IPS-15b (cell line): Measurements from ENCODE around the gene TSHZ2.

ENCODE experiments used
- H3K27me3 ChIP-seq: one replicate; pipeline ENCODE4 v1.6.1; 2013; ENCODE audit warnings: low read length; ENCODE audit not compliant: control insufficient read depth, insufficient read depth
- H3K36me3 ChIP-seq: one replicate; pipeline ENCODE4 v1.6.1; 2013; ENCODE audit warnings: low read length; ENCODE audit not compliant: control insufficient read depth, insufficient read depth
- H3K4me1 ChIP-seq: one replicate; pipeline ENCODE4 v1.6.1; 2013; ENCODE audit warnings: mild to moderate bottlenecking, low read length; ENCODE audit not compliant: control insufficient read depth, insufficient read depth
- H3K4me3 ChIP-seq: one replicate; pipeline ENCODE4 v1.5.1; 2013; ENCODE audit warnings: low read depth, low read length
- H3K9ac ChIP-seq: one replicate; pipeline ENCODE4 v1.6.1; 2013; ENCODE audit warnings: low read depth, mild to moderate bottlenecking, low read length
- H3K9me3 ChIP-seq: one replicate; pipeline ENCODE4 v1.6.1; 2013; ENCODE audit warnings: mild to moderate bottlenecking, low read length; ENCODE audit not compliant: control insufficient read depth, insufficient read depth

TSHZ2 gene

DNA sequence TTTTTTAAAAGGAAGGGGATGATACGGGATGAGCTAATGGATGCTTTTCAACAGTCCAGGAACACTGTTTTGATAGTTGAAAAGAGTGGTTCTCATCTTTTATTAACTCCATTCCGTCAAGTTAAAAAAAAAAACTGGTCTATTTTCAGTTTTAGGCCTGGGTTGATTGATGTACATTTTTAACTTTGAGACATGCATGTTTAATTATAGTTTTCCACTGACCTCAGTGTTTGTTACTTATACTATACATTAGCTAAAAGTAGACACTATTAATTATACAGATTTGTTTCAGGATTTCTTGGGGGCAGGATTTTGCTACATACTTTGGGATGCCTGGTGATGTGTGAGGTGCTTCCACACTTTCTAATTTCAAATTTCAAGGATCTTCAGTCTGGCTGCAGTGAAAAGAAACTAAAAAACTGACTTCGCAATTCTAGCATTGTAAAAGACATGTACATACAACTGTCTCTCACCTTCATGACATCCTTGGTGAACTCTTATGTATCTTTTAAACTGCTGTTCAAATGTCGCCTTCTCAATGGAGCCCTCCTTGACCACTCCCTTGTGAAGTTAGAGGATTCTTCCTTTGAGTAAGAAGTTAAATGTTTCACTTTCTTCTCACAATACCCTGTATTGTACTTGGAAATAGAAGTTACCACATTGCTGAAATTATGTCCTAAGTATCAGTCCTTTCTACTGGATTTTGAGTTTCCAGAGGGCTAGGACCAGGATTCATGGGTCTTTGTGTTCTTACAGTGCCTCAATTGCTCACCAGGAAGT is 101.7 kb downstream of the TSHZ2 start:
- Histone ChIP-seq H3K36me3 (no peaks in the 10 kb centered on the region), H3K9me3 (no peaks in the 10 kb centered on the region), H3K4me1 (no peaks in the 10 kb centered on the region), H3K4me3 (no peak overlapping the region), H3K9ac (no peak overlapping the region), H3K27me3 (no peaks in the 10 kb centered on the region)

DNA sequence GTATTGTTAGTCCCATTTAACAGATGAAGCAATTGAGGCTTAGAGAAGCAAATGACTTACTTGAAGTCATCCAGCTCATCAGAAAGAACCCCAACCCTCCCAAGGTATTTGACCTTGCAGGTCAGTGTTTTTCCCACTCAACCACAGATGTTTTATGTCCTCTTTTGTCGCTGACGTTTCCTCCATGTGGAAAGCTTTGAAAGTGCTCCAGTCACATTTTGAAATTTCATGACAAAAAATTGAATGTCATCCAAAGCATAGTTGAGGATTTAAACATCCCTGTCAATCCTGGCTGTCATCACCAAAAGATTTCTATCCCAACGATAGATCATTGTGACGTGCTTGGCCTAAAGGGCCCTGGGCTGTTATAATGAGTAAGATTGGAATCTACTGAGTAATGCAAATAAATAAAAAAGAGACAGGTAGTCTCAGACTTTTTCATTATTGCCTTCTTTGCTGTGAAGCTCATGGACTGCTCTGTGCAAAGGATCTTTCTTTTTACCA is 102.7 kb downstream of the TSHZ2 start:
- Histone ChIP-seq H3K9me3 (no peaks in the 10 kb centered on the region), H3K36me3 (no peaks in the 10 kb centered on the region), H3K9ac (no peak overlapping the region), H3K27me3 (no peaks in the 10 kb centered on the region), H3K4me1 (no peaks in the 10 kb centered on the region), H3K4me3 (no peak overlapping the region)

DNA sequence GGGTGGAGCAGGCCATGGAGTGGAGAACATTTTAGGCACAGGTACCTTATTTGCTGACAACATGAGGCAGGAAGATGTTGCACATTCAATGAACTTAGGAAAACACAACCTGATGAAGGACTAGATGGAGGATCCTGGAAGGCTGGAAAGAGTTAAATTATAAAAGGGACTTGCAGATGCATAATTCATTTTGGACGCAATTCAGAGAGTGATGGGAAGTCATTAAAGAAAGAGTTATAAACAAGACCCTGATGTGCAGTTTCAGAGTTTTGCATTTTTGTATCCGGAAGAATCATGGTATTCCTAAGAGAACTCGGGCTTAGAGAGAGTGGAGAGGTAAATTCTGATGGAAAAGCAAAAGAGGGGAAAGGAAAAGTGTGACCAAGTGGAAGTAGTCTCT is 104.5 kb downstream of the TSHZ2 start:
- no peaks in the 10 kb centered on the region for H3K36me3 ChIP-seq
- no peaks in the 10 kb centered on the region for H3K4me1 ChIP-seq
- H3K27me3 ChIP-seq: no peaks in the 10 kb centered on the region
- H3K9ac ChIP-seq: no peak overlapping the region
- H3K4me3 ChIP-seq: no peak overlapping the region
- no peaks in the 10 kb centered on the region for H3K9me3 ChIP-seq

DNA sequence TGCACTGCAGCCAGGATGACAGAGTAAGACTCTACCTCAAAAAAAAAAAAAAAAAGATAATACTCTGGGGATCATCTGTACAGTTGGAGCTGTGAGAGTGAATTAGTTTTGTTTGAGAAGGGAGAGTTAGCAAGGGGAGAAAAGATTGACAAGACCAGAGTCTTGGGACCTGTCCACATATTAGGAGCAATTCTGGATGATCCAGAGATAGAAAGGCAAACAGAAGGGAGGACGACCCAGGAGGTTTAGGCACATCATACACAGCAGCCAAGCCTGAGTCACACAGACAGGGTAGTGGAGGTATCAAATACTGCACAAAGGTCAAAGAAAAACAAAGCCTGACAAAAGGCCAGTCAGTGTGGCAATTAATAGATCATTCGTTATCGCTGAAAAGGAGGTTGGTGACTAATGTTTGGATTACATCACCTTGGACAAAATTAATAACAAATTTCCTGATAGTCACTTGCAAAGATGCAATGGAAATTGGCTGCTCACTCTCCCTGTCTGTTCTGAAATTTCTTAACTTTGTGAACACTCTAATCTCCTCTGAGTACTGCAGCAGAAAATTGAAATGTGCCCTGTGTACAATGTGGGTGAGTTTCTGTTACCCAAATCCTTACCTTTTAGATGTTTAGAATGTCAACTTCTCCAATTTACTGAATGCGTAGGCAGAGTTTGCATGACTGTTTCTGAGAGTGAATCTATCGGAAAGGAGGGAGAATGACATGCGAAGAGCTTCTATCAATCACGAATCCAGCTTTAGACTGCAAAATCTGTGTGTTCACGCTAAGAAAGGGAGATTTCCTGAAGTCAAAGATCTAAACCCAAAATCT is 105.4 kb downstream of the TSHZ2 start:
- Histone ChIP-seq H3K9ac (no peak overlapping the region), H3K9me3 (no peaks in the 10 kb centered on the region), H3K27me3 (no peaks in the 10 kb centered on the region), H3K4me1 (peaks cover 2% of the 10 kb centered on the region), H3K4me3 (no peak overlapping the region), H3K36me3 (no peaks in the 10 kb centered on the region)

DNA sequence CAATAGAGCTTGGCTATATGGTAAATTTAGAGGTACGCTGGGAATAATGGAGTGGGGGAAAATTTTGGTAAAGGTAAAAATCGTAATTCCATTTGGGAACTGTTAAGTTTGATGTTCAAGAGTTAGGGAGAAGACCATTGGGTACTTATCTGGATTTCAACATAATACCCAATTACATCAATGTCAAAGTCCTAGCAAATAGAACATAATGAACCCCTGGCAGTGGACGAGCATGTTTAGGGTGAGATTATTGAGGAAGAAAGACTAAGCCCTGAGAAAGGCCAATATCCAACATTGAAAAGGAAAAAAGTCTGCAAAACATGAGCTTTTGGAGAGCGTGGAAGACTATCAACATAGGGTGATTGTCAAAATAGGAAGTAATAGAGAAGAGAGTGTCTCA is 106.6 kb downstream of the TSHZ2 start:
- H3K4me1 ChIP-seq: peaks cover 2% of the 10 kb centered on the region
- no peak overlapping the region for H3K4me3 ChIP-seq
- H3K9me3 ChIP-seq: no peaks in the 10 kb centered on the region
- H3K36me3 ChIP-seq: no peaks in the 10 kb centered on the region
- H3K9ac ChIP-seq: no peak overlapping the region
- no peaks in the 10 kb centered on the region for H3K27me3 ChIP-seq

DNA sequence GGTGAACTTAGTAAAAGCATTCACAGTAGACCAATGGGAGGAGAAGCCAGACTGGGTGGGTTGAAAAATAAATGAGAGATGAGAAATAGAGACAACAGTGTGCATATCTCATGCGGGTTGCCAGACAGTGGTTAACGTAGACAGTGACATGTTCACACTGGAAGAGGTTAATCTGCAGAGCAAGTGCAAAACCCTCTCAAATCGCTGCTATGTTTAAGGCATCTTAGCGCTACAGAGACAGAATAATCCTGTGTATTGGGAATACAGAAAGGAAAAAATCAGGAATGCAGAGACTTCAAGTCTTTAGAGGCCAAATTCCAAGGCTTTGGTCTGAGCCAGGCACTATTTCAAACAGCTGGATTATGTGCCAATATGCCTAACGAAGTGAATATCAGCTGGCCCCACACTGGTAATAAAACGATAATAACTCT is 107.1 kb downstream of the TSHZ2 start:
- H3K36me3 ChIP-seq: no peaks in the 10 kb centered on the region
- no peaks in the 10 kb centered on the region for H3K9me3 ChIP-seq
- no peaks in the 10 kb centered on the region for H3K27me3 ChIP-seq
- H3K4me1 ChIP-seq: peaks cover 2% of the 10 kb centered on the region
- H3K4me3 ChIP-seq: no peak overlapping the region
- no peak overlapping the region for H3K9ac ChIP-seq

DNA sequence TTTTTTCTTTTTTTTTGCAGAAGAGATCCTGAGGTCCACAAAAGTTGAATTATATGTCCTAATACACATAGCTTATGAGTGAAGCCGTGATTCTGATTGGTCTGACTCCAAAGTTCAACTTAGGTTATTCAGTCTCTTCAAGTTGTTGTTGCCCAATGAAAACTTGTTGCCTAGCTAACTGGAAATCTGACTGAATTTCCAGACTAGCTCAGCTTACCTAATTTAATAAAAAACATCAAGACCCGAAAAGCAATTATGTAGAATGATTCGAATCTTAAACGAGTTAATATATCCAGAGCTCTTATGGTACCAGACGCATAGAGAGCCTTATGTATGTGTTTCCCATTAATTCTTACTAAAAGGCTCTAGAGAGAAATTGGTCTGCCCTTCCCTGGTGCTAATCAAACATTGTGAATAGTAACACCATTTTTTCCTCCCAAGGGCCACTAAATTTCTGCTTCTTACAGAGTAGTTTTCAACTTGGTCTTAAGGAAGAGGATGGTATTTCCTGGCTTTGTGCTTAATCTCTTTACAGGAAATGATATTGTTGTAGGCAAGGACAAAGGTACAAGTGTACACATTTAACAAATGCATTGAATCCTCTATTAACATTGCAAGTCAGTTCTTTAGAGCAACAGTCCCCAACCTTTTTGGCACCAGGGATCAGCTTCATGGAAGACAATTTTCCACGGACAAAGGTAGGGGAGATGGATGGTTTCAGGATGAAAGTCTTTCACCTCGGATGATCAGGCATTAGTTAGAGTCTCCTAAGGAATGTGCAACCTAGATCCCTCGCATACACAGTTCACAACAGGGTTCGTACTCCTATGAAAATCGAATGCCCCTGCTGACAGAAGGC is 107.9 kb downstream of the TSHZ2 start:
- peaks cover 2% of the 10 kb centered on the region for H3K4me1 ChIP-seq

DNA sequence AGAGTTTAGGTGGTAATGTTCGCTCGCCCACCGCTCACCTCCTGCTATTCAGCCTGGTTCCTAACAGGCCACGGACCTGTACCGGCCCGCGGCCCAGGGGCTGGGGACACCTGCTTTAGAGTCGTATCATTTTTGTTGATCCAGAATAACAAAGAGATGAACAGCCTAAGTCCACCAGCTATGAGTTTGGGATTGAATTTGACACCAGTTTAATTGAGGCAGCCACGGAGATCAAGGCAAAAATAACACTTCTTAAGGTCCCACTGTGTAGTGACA is 108.5 kb downstream of the TSHZ2 start:
- Histone ChIP-seq H3K9me3 (no peaks in the 10 kb centered on the region), H3K9ac (no peak overlapping the region), H3K36me3 (no peaks in the 10 kb centered on the region), H3K27me3 (no peaks in the 10 kb centered on the region), H3K4me3 (no peak overlapping the region), H3K4me1 (peaks cover 2% of the 10 kb centered on the region)

More for the DNA sequence above, 107.9 kb downstream of the TSHZ2 start:
- H3K4me3 ChIP-seq: no peak overlapping the region
- no peaks in the 10 kb centered on the region for H3K9me3 ChIP-seq
- no peaks in the 10 kb centered on the region for H3K27me3 ChIP-seq
- H3K36me3 ChIP-seq: no peaks in the 10 kb centered on the region
- H3K9ac ChIP-seq: no peak overlapping the region

DNA sequence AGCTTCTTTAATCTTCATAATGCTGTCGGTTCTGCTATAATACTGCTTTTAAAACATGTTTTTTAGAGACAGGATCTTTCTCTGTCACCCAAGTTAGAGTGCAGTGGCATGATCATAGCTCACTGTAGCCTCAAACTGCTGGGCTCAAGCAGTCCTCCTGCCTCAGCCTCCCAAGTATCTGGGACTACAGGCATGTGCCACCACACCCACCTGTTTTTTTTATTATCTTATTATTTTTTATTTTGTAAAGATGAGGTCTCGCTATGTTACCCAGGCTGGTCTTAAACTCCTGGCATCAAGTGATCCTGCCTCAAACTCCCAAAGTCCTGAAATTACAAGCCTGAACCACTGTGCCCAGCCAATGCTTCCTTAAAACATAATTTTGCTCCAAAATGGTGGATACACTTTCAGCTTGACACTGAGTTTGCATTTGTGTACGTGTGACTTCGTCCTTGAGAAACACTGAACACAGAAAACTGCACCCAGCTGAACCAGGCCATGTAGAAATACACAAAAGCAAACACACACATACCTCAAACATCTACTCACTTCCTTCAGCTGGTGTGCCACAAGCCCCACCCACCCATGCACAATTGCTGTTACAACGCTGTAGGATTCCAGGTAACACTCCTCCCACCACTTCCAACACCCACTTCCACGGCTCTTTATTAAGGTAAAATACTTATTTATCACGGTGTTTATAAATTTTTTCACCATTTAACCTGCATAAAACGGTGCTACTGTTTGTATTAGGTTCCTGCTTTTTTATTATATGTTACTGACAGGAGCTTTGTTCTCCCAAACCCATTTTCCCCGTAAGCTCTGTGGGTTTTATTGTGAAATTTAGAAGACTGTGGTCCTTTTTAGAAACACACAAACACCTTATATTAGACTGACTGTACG is 109.1 kb downstream of the TSHZ2 start:
- no peaks in the 10 kb centered on the region for H3K36me3 ChIP-seq
- H3K9ac ChIP-seq: no peak overlapping the region
- H3K27me3 ChIP-seq: no peaks in the 10 kb centered on the region
- H3K9me3 ChIP-seq: no peaks in the 10 kb centered on the region
- H3K4me3 ChIP-seq: no peak overlapping the region
- H3K4me1 ChIP-seq: peaks cover 2% of the 10 kb centered on the region

DNA sequence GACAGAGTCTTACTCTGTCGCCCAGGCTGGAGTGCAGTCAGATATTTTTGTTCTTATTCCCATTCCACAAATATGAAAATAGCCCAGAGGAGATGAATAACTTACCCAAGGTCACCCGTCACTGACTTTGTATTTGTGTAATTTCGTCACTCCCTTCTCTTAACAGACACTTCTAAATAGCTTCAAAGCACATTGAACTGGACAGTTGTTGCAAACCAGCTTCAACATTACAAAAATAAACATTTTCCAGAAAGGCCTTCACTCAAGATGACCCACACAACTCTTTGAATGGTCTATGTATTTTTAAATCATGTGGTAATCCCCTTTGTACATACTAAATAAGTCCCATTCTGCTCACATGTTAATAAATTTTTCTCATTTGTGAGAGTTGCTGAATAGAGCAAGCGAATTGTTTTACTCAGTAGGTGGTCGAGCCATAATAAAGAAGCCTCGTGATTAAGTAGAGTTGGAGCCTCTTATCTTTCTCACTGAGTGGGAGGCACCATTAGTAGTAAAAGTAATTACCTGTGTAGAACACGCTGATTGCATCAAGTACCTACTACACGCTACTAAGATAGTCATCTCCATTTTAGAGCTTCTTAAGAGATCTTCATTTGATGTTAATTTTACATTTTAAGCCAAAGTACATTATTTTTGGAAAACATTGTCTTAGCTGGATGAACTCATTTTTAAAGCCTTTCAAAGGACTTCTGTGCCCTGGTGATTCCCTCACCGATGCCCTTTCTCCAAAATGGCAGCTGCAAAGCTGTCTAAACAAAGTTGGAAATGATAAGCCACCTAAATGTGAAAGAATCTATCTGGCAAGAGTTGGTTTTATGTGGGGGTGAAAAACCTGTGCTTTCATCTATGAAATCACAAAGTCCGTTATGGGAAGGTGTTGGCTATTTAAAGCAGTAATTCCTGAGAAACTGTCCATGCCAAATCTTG is 110.0 kb downstream of the TSHZ2 start:
- Histone ChIP-seq H3K4me1 (peaks cover 2% of the 10 kb centered on the region), H3K9ac (no peak overlapping the region), H3K4me3 (no peak overlapping the region), H3K9me3 (no peaks in the 10 kb centered on the region), H3K27me3 (no peaks in the 10 kb centered on the region), H3K36me3 (no peaks in the 10 kb centered on the region)
